ENCODE measurements around the gene ESPL1. TPM values are rescaled to one million over a fixed set of nuclear protein-coding genes. Genes with fewer than 3 reads are reported as not detected.

The ESPL1 gene
- total RNA-seq, 1 donor from 2014 or later: 1.5 TPM

DNA sequence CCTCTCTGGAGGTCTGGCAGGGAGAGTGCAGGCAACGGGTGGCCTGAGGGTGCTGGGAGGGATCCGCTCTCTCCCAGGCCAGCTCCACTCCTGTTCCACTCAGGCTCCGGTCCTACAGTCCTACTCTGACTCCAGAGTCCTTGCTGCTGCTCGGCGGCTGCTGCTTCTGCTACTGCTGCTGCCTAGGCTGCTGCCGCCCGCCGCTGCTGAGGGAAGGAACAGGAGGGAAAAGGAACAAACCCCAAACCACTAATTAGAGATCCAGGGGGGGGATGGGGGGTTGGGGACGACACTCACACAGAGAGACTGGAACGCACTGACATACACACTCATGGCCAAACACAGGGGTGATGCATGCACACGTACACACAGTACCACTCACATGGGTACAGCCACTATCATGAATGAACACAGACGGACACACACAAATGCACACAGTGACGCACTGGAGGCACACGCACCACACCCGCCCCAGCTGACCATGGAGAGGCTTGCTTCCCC lies 68.1 kb downstream of the ESPL1 start, which contains the start of gene SP7:
SP7 (minus strand) TSS at position 174 of the 501 bp plus-strand sequence. CDS start 708 bp downstream, outside the sequence.
- DNase-seq (ENCODE audit: low spot score): no peak

DNA sequence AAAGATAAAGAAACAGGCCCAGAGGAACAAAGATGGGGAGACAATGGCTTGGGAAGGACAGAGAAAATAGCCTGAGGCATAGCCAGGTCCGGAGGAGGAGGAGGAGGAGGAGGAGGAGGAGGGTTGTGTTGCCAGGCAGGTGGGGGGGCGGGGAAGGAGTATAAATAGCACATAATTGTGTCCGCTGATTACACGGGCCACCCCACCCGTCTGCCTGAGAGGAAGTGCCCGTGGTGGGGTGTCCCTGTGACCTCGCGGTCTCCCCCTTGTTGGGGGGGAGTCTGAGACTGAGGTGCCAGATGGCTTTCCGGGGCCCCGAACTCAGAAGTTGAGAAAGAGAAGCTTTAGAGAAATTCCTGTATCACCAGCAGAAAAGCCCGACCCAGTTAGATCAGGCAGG lies 69.9 kb downstream of the ESPL1 start:
- DNase-seq (ENCODE audit: low spot score): no peak

DNA sequence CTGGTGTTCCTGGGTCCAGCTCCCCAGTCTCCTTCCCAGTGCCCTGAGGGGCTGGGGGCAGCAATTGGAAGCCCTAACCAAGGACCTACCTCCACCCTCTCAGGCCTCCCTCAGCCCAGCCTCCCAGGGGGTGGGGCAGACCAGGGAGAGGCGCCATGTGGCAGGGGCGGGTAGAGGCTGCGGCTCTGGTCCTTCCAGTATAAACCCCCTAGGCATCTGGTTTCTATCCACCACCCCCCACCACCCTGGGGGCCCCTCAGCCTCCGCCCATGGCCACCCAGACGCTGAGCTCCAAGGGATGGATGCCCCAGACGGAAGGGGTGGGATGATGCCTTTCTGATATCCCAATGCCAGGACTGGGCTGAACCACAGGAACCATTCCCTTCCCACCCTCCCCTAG lies 70.8 kb downstream of the ESPL1 start:
- DNase-seq (ENCODE audit: low spot score): no peak

DNA sequence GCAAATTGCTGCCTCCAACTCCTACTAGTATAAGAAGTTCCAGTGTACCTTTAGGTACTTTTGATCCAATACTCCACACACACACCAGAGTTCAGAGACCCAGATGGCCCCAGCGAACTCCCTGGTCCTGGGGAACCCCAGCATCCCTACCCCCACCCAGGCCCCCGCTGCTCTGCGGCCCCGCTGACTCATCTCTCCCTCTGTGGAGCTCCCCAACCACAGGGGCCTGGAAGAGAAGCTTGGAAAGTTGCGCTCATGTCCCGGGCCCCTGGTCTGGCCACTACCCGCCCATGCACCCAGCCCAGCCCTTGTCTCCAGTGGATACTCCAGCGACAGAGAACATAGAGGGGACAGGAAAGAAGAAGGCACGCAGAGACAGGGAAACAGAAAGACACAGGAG lies 72.3 kb downstream of the ESPL1 start:
- no peak for DNase-seq (ENCODE audit: low spot score)

Other genes with a start within 250 kb of the ESPL1 start
- 124 TPM for gene TNS2, start 218.2 kb upstream of the ESPL1 start, total RNA-seq
- gene SPRYD3, start 188.9 kb upstream of the ESPL1 start, total RNA-seq: 68.4 TPM
- gene IGFBP6, start 170.6 kb upstream of the ESPL1 start, total RNA-seq: 22.8 TPM
- 0.75 TPM for gene SOAT2, start 164.8 kb upstream of the ESPL1 start, total RNA-seq
- 40.4 TPM for gene ZNF740, start 87.6 kb upstream of the ESPL1 start, total RNA-seq
- gene CSAD, start 87.4 kb upstream of the ESPL1 start, total RNA-seq: 44.3 TPM
- gene ITGB7, start 61.0 kb upstream of the ESPL1 start, total RNA-seq: 5.8 TPM
- gene RARG, start 36.1 kb upstream of the ESPL1 start, total RNA-seq: 41.8 TPM
- 420 TPM for gene PFDN5, start 27.2 kb downstream of the ESPL1 start, total RNA-seq
- gene MYG1, start 31.4 kb downstream of the ESPL1 start, total RNA-seq: 63.4 TPM
- gene AAAS, start 53.3 kb downstream of the ESPL1 start, total RNA-seq: 55.5 TPM
- not detected for gene SP7, start 68.1 kb downstream of the ESPL1 start, total RNA-seq
- 104 TPM for gene SP1, start 111.9 kb downstream of the ESPL1 start, total RNA-seq
- gene AMHR2, start 155.6 kb downstream of the ESPL1 start, total RNA-seq: 0.60 TPM
- 326 TPM for gene PRR13, start 173.4 kb downstream of the ESPL1 start, total RNA-seq
- gene PCBP2, start 183.8 kb downstream of the ESPL1 start, total RNA-seq: 713 TPM
- 29.2 TPM for gene MAP3K12, start 231.2 kb downstream of the ESPL1 start, total RNA-seq
- 33.3 TPM for gene TARBP2, start 233.0 kb downstream of the ESPL1 start, total RNA-seq
- gene NPFF, start 239.2 kb downstream of the ESPL1 start, total RNA-seq: not detected